Stimulated activated CD4-positive, alpha-beta T cell treated with anti-CD3 and anti-CD28 coated beads, Interleukin-4, amount 100 ng/mL, for 48 hours (primary cell): ENCODE results near the gene SPATA2L.

ENCODE experiments used
- DNase-seq, 2 donors: peaks; one replicate each; pipeline ENCODE4 v3.0.0-alpha.2; 2020; ENCODE audit warnings: low read depth in 2 of 2

Gene SPATA2L, protein sequence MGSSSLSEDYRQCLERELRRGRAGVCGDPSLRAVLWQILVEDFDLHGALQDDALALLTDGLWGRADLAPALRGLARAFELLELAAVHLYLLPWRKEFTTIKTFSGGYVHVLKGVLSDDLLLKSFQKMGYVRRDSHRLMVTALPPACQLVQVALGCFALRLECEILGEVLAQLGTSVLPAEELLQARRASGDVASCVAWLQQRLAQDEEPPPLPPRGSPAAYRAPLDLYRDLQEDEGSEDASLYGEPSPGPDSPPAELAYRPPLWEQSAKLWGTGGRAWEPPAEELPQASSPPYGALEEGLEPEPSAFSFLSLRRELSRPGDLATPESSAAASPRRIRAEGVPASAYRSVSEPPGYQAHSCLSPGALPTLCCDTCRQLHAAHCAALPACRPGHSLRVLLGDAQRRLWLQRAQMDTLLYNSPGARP

DNA sequence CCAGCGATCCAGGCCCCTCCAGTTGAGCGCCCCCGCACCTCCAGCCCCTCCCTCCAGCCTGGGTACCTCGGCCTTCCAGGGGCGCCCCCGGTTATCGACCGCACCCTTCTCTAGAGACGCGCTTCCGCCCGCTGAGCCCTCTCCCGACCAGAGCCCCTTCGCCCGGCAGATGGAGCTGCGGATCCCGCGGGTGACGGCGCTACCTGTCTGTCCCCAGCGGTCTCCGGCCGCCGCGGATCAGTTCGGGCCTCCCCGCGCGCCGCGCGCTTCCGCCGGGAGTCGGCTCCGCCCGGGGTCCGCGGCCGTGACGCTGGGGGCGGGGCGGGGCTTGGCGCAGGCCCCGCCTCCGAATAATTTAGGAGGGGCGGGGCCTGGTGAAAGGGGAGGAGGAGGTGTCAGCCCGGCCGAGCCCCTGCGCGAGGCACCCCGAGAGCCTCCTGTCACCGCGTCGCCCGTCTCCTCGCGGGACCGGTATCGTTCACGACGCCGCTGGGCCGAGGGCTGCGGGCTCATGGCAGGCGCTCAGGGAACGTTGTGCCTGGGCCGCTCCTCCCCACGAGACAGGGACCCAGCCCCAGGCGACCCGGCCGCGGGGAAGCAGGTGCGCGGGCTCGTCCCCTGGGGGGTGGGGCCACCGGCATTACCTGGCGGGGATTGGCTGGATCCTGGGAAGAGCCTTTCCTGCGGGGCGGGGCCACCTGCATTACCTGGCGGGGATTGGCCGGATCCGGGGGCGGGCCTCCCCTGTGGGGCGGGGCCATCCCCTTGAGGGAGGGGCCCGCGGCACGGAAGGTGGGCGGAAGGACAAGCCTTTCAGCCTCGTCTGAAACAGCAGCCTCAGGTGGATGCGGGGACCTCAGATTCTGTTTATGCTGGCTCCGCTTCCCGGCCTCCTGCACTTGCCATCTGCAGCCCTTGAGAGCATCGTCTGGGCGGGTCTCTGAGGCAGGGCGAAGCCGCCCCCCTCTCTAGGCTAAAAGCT lies at the start of gene SPATA2L:
SPATA2L (minus strand) TSS at position 281 of the 982 bp plus-strand sequence. CDS start 473 bp downstream, outside the sequence.
- peak; percentile 94 to 96 for DNase-seq

DNA sequence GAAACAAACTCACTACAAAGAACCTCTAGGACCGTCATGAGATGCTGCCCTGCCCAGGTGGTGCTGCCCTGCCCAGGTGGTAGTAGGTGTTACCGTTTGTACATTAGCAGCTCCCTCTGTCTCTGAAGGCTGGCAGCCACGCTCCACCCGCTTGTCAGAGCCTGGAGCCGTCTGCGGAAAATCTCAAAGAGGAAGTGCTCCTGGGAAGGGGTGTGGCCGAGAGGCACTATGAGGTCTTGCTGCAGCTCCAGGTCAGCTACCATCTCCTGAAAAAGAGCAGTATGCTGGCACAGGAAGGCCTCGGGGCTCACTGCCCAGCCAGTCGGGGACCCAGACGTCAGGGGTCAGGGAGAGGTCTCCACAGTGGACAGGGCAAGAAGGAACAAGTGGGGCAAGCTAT lies 48.1 kb upstream of the SPATA2L start:
- DNase-seq, result no peak

- no peak for DNase-seq
Measured at GRCh38 chr16:89748921-89749320, 47.4 kb upstream of the SPATA2L start.

GRCh38 chr16:89748076-89748475 lies 46.6 kb upstream of the SPATA2L start:
- DNase-seq, result no peak

GRCh38 chr16:89746043-89746442 lies 44.5 kb upstream of the SPATA2L start:
- no peak for DNase-seq

- DNase-seq, result no peak
Measured at GRCh38 chr16:89744813-89745212, 43.3 kb upstream of the SPATA2L start.

DNA sequence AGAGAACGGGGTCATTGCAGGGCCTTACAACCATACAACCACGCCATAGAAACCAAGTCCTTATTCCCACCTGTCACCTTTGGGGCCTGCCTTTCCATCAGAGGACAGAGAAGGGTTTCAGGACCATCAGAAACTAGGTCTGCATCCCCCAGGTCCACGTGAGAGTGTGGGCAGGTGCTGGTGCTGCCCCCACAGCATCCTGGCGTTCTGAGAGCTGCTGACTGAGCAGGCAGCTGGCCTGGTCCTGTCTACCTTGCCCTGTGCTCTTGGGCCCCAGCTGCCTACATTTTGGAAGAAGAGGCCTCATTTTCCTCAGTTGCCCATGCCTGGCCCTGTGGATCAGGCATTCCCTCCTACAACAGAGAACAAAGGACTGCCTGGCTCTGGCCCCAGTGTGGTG lies 41.4 kb upstream of the SPATA2L start:
- no peak for DNase-seq

- DNase-seq, result no peak
Measured at GRCh38 chr16:89741342-89742014, 40.0 kb upstream of the SPATA2L start.

- DNase-seq, result no peak
Measured at GRCh38 chr16:89739383-89739782, 37.9 kb upstream of the SPATA2L start.

- DNase-seq, result no peak
Measured at GRCh38 chr16:89738538-89739317, 37.2 kb upstream of the SPATA2L start.

- no peak for DNase-seq
Measured at GRCh38 chr16:89738072-89738377, 36.5 kb upstream of the SPATA2L start.

- no peak for DNase-seq
Measured at GRCh38 chr16:89737341-89738071, 36.0 kb upstream of the SPATA2L start.

DNA sequence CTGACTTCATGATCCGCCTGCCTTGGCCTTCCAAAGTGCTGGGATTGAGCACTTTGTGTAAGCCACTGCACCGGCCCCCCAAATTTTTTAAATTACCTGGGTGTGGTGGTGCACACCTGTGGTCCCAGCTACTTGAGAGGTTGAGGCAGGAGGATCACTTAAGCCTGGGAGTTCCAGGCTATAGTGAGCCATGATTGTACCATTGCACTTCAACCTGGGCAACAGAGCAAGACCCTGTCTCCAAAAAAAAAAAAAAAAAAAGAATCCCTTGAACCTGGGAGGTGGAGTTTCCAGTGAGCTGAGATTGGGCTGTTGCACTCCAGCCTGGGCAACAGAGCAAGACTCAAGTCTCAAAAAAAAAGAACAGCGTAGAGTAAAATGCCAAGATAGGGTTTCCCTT lies 35.0 kb upstream of the SPATA2L start:
- no peak for DNase-seq

- DNase-seq, result no peak
Measured at GRCh38 chr16:89733792-89734191, 32.3 kb upstream of the SPATA2L start.

DNA sequence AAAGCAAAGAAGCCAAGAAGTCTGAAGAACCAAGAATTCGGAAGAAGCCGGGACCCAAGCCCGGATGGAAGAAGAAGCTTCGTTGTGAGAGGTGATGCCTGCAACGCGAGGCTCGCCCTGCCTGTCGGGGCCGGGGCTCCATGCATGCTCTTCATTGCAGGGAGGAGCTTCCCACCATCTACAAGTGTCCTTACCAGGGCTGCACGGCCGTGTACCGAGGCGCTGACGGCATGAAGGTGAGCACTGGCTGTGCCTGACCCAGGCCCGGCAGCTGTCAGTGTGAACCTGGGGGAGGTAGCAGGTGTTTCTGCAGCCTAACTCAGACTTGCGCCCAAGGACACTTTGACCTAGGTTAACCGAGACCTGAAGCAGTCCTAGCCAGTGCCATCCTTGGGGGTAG lies 31.8 kb upstream of the SPATA2L start:
- no peak for DNase-seq

- no peak for DNase-seq
Measured at GRCh38 chr16:89732918-89733242, 31.4 kb upstream of the SPATA2L start.

DNA sequence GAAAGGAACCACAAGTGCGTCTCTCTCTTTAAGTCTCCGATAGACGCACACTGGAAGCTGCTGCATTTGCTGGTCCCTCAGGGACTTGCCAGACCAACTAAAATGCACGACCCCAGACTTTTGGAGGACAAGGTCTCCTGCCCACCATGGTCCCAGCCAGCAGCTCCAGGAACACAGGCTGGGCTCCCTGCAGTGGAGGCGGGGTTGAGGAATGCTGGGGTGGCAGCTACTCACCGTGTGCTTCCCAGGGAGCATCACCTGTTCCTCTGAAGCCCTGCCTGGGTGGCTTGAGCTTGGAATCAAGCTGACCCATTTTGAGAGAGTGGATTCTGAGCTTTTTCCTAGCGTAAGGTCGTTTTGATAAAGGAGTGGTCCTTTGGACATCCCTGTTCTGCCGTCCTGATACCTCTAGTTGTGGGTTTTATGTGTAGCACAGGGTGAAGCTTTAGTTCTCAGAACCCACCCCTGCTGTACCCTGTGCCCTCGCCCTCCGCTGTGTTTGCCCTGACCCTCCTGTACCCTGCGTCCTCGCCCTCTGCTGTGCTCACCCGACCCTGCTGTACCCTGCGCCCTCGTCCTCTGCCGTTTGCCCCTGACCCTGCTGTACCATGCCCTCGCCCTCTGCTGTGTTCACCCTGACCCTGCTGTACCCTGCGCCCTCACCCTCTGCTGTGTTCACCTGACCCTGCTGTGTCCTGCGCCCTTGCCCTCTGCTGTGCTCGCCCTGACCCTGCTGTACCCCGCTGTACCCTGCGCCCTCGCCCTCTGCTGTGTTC lies 30.8 kb upstream of the SPATA2L start:
- no peak for DNase-seq

GRCh38 chr16:89730610-89731234 lies 29.2 kb upstream of the SPATA2L start:
- no peak for DNase-seq

DNA sequence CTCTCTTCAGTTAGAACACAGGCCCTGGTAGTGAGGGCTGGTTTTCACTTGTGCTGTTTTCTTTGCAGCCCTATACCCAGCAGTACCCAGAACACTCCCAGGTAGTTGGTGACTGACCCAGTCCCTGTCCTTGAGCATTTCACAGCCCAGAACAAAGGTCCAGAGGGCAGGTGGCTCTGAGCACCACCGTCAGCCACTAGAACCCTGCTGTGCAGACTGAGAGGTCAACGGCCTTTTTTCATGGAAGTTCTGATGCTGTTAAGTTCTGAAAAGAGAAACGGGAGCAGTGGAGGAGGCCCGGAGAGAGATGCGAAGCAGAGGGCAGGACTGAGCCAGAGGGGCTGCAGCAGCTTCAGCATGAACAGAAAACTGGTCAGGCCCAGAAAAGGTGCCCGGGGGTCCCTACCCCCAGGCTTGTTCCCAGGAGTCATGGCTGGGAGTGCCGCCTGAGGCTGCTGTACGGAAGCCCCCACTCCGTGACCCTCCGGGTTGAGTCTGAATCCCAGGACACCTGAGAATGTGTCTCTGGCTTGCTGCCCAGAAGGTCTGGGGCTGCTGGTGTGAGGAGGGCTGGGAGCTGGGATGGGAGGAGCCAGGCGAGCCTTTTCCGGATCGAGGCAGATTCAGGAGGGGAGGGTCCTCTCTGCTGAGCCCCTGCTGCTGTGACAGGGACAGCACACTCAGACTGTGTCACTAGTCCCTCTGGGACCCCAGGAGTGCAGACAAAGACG lies 28.5 kb upstream of the SPATA2L start:
- DNase-seq, result no peak
